ENCODE results near the gene DEDD. TPM values are rescaled to one million over a fixed set of nuclear protein-coding genes. Genes with fewer than 3 reads are reported as not detected.
"Not testable (repeated sequence)": the region's sequence is repeated elsewhere in the genome, so short reads cannot be mapped to it uniquely, and the experiment has no call there.

The DEDD gene
- total RNA-seq, 1 experiment from 2014 or later: 28.2 TPM

GRCh38 chr1:161122967-161123366 is 9.5 kb downstream of the DEDD start:
- DNase-seq (ENCODE audit: low spot score): no peak

GRCh38 chr1:161121834-161122233 is 10.6 kb downstream of the DEDD start:
- no peak for DNase-seq (ENCODE audit: low spot score)

DNA sequence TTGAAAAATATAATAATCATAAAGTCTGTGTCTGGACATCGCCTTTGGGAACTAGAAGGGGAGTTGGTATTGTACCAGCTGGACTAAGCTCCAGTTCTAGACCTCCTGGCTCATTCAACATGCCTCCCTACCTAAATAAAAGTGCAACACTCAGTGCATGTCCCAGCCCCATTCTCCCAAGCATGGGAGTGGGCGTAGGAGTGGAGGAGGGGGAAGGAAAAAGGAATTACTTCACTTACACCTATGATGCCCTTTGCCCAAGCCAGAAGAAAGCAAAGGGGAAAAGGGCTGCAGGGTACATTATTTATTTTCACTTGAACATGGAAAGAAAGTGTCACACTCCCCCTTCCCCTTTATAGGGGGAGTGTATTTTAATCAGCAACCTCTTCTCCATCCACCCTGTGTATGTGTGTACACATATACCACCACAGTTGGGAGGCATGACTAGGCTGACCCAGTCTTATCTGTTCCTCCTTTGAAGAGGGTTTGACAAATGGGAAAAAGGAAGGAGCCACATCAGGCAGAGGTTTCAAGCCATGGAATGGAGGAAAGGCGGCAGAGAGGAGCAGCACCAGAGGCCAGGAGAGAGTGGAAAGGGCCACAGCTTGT is 11.3 kb downstream of the DEDD start:
- DNase-seq (ENCODE audit: low spot score): no peak

GRCh38 chr1:161119092-161119903 is 13.2 kb downstream of the DEDD start:
- peak; percentile 71 for DNase-seq (ENCODE audit: low spot score)

DNA sequence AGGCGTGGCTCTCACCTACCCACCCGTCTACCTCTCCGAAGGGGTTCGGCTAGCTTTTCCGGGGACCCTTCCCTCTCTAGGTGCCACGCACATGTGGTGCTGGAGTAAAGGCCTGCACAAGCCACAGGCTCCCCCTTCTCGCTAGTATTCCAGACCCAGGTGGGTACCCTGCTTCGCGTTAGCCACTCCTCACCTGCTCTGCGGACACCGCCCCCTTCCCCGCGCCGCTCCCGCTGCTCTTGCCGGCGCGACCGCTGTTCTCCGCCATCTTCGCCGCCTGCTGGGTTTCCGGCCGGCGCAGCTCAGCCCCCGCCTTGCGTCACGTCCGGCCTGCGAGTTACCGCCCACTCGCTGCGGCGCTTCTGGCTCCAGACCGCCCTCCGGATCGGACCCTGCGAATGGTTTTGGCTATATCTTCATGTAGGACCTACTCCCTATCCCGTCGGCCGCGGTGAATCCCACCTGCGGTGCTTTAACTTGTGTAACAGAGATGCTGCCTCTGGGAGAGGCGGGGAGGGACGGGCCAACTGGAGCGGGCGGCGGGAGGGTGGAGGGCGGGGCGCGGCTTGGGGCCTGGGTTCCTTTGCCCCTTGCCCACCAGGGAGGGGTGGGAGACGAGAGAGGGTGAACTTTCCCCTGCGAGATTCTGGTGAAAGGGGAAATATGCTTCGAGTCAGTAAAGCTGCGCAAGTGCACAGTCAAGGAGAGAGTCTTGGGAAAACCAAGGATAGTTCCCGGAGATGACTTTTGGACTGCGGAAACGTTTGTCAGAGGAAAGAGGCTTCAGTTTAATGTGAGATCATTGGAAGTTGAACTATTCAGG is 14.5 kb downstream of the DEDD start, which contains the start of the genes NIT1 and PFDN2:
TSS of gene NIT1 (plus strand) at position 347 of the 823 bp plus-strand sequence. CDS start at position 419, 72 bp downstream.
TSS of gene PFDN2 (minus strand) at position 279 of the 823 bp plus-strand sequence. CDS start at position 268, 11 bp downstream.
- peak; percentile 78 for DNase-seq (ENCODE audit: low spot score)

DNA sequence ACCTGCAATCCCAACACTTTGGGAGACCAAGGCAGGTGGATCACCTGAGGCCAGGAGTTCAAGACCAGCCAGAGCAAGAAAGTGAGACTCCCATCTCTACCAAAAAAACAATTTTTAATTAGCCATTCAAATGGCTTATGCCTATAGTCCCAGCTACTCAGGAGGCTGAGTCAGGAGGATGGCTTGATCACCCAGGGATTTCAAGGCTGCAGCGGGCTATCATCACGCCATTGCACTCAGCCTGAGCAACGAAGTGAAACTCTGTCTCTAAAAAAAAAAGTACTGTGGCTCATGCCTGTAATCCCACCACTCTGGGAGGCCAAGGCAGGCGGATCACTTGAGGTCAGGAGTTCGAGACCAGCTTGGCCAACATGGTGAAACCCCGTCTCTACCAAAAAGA is 16.5 kb downstream of the DEDD start:
- DNase-seq (ENCODE audit: low spot score): not testable (repeated sequence)

- DNase-seq (ENCODE audit: low spot score): peak; percentile 85
Measured at GRCh38 chr1:161115132-161115711, 17.2 kb downstream of the DEDD start.

GRCh38 chr1:161114556-161114955 is 17.9 kb downstream of the DEDD start:
- no peak for DNase-seq (ENCODE audit: low spot score)

DNA sequence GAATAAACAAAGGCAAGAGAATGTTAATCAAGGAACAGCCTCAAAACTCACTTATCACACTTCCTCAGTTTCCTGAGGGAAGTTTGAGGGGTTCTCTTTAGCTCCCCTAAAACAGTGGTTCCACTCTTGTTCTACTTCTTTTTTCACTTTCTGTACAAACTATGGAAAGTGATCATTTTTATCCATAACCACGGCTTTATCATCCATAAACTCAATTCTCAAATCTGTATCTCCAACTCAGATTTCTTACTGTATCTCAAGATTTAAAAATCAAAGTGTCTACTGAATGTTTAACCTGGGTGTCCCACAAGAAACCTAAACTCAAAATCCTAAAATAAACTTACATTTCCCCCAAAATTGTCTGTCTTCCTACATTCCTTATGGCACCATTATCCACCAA is 18.6 kb downstream of the DEDD start:
- no peak for DNase-seq (ENCODE audit: low spot score)

DNA sequence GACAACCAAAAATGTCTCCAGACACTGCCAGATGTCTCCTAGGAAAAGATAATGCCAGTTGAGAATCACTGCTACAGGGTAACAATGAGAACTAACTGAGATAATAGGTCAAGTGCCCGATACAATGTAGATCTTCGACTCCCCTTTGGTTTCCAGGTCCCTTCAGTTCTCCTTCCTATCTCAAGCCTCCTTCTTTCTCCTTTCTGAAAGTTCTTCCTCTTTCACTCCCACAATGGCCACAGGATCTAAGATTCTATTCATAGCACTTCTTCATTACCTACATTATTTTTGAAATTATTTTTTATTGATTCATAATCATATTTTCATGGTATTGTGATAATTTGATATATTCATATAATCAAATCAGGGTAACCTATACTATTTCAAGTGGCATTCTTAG is 20.9 kb downstream of the DEDD start:
- no peak for DNase-seq (ENCODE audit: low spot score)

- DNase-seq (ENCODE audit: low spot score): no peak
Measured at GRCh38 chr1:161111117-161111516, 21.4 kb downstream of the DEDD start.

GRCh38 chr1:161106431-161106830 is 26.0 kb downstream of the DEDD start:
- DNase-seq (ENCODE audit: low spot score): no peak

DNA sequence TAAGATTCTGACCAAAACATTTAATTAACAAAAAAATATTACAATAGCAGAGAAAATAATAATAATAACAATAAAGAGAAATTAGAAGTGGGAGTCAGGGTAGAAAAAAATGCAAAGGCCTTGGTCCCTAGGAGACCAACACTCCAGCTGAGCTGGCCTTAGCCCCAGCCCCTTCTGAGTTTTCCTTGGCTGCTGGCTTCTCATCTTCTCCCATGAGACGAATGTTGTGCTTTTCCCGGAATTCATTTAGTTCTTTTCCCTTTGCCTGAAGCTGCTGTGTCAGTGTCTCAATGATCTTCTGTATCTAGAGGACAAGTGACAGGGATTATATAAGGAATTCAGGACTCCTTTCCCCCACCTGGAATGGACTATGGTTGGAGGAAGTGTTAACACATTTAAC is 31.9 kb downstream of the DEDD start:
- DNase-seq (ENCODE audit: low spot score): no peak

- no peak for DNase-seq (ENCODE audit: low spot score)
Measured at GRCh38 chr1:161099090-161099802, 33.2 kb downstream of the DEDD start.

GRCh38 chr1:161098210-161099068 is 34.0 kb downstream of the DEDD start, which contains the start of gene KLHDC9:
KLHDC9 (plus strand) TSS chr1:161098361; CDS start chr1:161098536, 175 bp downstream.
- no peak for DNase-seq (ENCODE audit: low spot score)

DNA sequence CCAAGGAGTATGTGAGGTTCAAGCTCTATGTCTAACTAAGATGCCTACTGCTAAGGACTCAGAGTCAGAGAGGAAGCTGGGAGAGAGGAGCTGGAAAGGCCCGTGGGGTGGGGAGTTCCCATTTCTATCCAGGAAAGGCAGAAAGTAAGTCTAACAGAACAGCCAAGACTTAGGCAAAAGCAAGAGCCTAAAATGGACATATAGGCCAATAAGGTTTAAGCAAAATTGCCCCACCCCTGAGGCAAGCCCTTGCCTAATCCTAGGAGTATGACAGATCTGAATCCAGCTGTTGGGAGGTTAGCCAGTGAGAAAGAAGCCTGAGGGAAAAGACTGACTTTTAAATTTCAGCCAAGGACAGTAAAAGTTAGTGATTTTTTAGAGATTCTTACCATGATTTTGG is 35.9 kb downstream of the DEDD start:
- DNase-seq (ENCODE audit: low spot score): no peak

- DNase-seq (ENCODE audit: low spot score): no peak
Measured at GRCh38 chr1:161096015-161096414, 36.5 kb downstream of the DEDD start.

GRCh38 chr1:161095230-161095629 is 37.2 kb downstream of the DEDD start:
- no peak for DNase-seq (ENCODE audit: low spot score)

GRCh38 chr1:161094481-161094880 is 38.0 kb downstream of the DEDD start:
- no peak for DNase-seq (ENCODE audit: low spot score)

DNA sequence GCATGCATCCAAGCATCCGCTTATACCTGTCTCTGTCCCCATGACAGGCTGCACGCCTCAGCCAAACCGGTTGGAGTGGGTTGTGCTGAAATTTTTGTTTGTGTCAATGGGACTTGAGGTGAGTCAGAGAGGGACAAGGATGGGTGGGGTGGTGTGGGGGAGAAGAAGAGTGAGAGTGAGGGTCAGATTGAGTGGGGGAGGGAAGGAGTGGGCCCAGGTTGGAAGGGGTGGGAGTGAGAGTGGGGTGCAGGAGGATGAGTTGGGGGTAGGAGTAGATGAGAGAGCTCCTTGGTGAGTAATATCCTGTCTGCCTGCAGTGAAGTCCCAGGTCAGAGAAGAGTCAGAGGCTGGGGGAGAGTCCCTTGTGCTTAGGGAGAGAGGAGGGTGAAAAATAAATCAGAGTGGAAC is 39.8 kb downstream of the DEDD start:
- no peak for DNase-seq (ENCODE audit: low spot score)

All from H4 (cell line).